Epithelial cell of proximal tubule (primary cell): Measurements from ENCODE around the gene SPEF2. TPM values are rescaled to one million over a fixed set of nuclear protein-coding genes. Genes with fewer than 3 reads are reported as not detected.

ENCODE experiments used
- DNase-seq: peaks from one replicate; pipeline ENCODE4 v3.0.0-alpha.2; 2011; ENCODE audit warnings: low read depth
- H3K4me3 ChIP-seq: 2 replicates; pipeline ENCODE4 v1.5.1; 2011; ENCODE audit warnings: low read depth, mild to moderate bottlenecking, low read length
- CTCF ChIP-seq: conservative IDR thresholded peaks from 2 replicates; pipeline ENCODE4 v1.5.1; 2012; ENCODE audit warnings: low read depth, mild to moderate bottlenecking, low read length
- total RNA-seq: library from RNA; depleted of rRNA; stranded (reverse); fragments of >200 nt; gene quantifications from 2 replicates; pipeline ENCODE4 v1.2.3, GENCODE V29; 2015

Gene SPEF2
- total RNA-seq, 1 donor from 2014 or later = 2.3 TPM

DNA sequence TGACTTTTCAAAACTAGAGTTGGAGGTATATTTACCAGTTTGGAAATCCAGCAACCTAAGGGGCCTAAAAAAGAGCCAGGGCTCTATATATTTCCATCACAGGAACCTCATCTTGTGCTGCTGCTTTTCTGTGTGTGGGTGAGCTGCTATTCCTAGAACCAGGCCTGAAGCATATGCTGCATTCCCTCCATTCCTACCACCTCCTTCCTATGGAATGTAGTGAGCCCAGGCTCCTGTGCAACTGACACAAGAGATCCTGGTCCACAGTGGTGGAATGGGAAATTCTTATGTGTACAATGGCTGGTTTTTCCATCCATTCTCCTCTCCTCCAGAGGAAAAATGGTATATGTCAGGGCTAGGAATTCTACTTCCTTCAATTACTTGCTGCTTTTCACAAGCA lies 39.1 kb downstream of the SPEF2 start:
- TF ChIP-seq CTCF = no peak
- H3K4me3 ChIP-seq = no peak overlapping the region
- DNase-seq = no peak

DNA sequence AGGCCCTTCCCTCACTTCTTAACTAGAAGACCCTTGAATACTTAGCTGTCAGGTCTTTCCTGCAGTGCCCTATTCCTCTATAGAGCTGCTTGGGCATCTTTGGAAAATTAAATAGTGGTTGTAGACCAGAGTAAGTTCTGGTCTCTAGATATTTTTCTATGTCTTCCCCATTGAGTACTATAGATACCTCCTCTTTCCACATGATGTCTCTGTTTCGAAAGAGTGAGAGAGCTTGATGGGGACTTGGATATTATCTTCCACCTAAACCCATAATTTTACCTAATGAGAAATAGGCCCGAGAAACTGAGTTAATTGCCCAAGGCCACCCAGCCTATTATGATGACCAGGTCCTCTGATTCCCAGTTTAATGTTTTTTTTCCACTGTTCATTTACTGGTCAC lies 40.2 kb downstream of the SPEF2 start:
- no peak for DNase-seq
- no peak overlapping the region for H3K4me3 ChIP-seq
- TF ChIP-seq CTCF = no peak

DNA sequence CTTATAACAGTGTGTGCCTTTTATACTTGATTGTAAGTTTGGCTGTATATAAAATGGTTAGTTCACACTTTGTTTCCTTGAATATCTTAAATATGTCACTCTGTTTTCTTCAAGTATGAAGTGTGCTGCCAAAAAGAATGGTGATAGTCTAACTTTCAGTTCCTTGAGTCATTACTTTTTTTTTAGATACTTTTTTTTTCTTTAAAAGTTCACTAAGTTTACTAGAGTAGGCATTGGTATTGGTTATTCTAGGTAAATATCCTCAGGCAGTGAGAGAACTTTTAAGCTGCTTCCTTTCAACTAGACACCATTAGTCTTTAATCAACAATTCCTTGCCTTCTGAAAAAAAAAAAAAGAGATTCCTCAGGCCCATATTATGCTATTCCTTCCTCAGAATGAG lies 41.9 kb downstream of the SPEF2 start:
- no peak for TF ChIP-seq CTCF
- H3K4me3 ChIP-seq = no peak overlapping the region
- DNase-seq = no peak

GRCh38 chr5:35660451-35660850 lies 42.8 kb downstream of the SPEF2 start:
- no peak for TF ChIP-seq CTCF
- no peak overlapping the region for H3K4me3 ChIP-seq
- DNase-seq = no peak

GRCh38 chr5:35664584-35664983 lies 46.9 kb downstream of the SPEF2 start:
- no peak overlapping the region for H3K4me3 ChIP-seq
- no peak for TF ChIP-seq CTCF
- no peak for DNase-seq

GRCh38 chr5:35665096-35665495 lies 47.4 kb downstream of the SPEF2 start:
- no peak overlapping the region for H3K4me3 ChIP-seq
- TF ChIP-seq CTCF = no peak
- DNase-seq = no peak

- DNase-seq = no peak
- no peak for TF ChIP-seq CTCF
- no peak overlapping the region for H3K4me3 ChIP-seq
Measured at GRCh38 chr5:35668319-35668718, 50.7 kb downstream of the SPEF2 start.
